Central memory CD8-positive, alpha-beta T cell (primary cell): Measurements from ENCODE around the gene TLCD4.
"Not testable (repeated sequence)": the region's sequence is repeated elsewhere in the genome, so short reads cannot be mapped to it uniquely, and the experiment has no call there.

Experiments
- ATAC-seq: fragments of 150-1000 bp; cut with Tn5 transposase; replicated peaks from 2 replicates; pipeline ENCODE4 v1.10.0; 2022; ENCODE audit warnings: mild to moderate bottlenecking, moderate FRiP score, moderate number of reproducible peaks; ENCODE audit not compliant: poor library complexity, severe bottlenecking; ENCODE audit errors: extremely low read depth
- DNase-seq, 2 donors: peaks; one replicate each; pipeline ENCODE4 v3.0.0; 2021; ENCODE audit warnings: low spot score in 2 of 2
- H3K27ac Mint-ChIP-seq: one replicate; pipeline ENCODE4 v1.8.0; 2022; ENCODE audit warnings: low read depth, mild to moderate bottlenecking, moderate library complexity, mixed read lengths
- H3K27me3 Mint-ChIP-seq: one replicate; pipeline ENCODE4 v1.8.0; 2022; ENCODE audit warnings: mixed read lengths
- H3K36me3 Mint-ChIP-seq: one replicate; pipeline ENCODE4 v1.8.0; 2022; ENCODE audit warnings: mild to moderate bottlenecking, moderate library complexity, mixed read lengths; ENCODE audit not compliant: insufficient read depth
- H3K4me1 Mint-ChIP-seq: one replicate; pipeline ENCODE4 v1.8.0; 2022; ENCODE audit warnings: mixed read lengths
- H3K4me3 Mint-ChIP-seq: one replicate; pipeline ENCODE4 v1.8.0; 2022; ENCODE audit warnings: mild to moderate bottlenecking, moderate library complexity, mixed read lengths
- H3K9me3 Mint-ChIP-seq: one replicate; pipeline ENCODE4 v1.8.0; 2022; ENCODE audit warnings: mixed read lengths

TLCD4 gene

GRCh38 chr1:95084317-95085176 lies 32.6 kb upstream of the TLCD4 start:
- Mint-ChIP-seq H3K9me3 (no peaks in the 10 kb centered on the region), H3K4me1 (no peaks in the 10 kb centered on the region), H3K27ac (no peak overlapping the region), H3K27me3 (peaks cover 45% of the 10 kb centered on the region), H3K4me3 (no peak overlapping the region), H3K36me3 (peaks cover 2% of the 10 kb centered on the region)
- DNase-seq (no peak), ATAC-seq (no peak)

- Mint-ChIP-seq H3K4me3 (no peak overlapping the region), H3K27me3 (peaks cover 47% of the 10 kb centered on the region), H3K27ac (no peak overlapping the region), H3K4me1 (no peaks in the 10 kb centered on the region), H3K36me3 (peaks cover 2% of the 10 kb centered on the region), H3K9me3 (no peaks in the 10 kb centered on the region)
- DNase-seq (no peak), ATAC-seq (no peak)
These were observed 31.8 kb upstream of the TLCD4 start for GRCh38 chr1:95085376-95085775.

DNA sequence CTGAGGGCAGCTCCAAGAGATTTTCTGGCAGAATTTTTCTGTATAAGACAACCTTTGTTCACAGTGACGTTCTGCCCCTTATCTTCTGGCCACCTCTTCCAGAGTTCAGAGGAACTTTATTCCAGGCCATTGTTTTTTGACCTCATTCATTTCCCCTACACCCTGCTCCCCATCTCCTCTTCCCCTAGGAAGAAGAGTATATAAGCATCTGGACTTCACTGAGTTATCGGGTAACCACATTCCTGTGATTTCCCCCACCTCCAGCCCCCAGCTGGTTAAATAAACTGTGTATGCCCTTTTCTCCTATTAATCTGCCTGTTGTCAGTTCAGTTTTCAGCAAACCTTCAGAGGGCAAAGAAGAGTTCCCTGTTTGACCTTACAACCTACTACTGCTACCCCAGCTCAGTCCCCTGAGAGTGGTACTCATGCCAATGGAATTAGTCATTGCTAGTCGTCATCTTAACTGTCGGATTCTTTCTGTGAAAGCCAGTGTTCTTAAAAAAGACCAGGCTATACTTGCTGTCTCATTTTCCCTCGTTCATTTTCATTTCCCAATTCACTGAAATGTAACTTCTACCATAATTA lies 30.1 kb upstream of the TLCD4 start:
- peaks cover 2% of the 10 kb centered on the region for H3K36me3 Mint-ChIP-seq
- ATAC-seq (no peak), DNase-seq (no peak)
- no peak overlapping the region for H3K27ac Mint-ChIP-seq
- H3K27me3 Mint-ChIP-seq, result peaks cover 47% of the 10 kb centered on the region
- no peak overlapping the region for H3K4me3 Mint-ChIP-seq
- H3K4me1 Mint-ChIP-seq, result no peaks in the 10 kb centered on the region
- no peaks in the 10 kb centered on the region for H3K9me3 Mint-ChIP-seq

DNA sequence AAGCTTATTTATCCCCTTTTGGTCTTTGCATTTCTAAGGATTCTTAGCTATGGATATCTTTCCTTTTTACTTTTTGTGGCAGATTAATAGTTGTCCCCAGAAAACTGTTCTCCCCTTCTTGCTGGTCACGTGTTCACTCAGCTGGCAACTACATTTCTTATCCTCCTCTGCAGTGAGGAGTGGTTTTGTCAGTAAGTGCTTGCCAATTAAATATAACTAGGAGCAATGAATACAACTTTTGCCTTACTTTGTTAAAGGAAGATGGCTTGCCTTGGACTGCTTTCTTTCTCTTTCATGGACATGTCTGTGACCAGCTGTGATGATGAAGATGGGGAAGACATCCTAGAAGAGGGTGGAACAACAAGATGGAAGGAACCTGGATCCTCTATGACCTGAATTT lies 28.9 kb upstream of the TLCD4 start:
- no peaks in the 10 kb centered on the region for H3K4me1 Mint-ChIP-seq
- peaks cover 2% of the 10 kb centered on the region for H3K36me3 Mint-ChIP-seq
- H3K27ac Mint-ChIP-seq, result no peak overlapping the region
- ATAC-seq (no peak), DNase-seq (no peak)
- H3K9me3 Mint-ChIP-seq, result no peaks in the 10 kb centered on the region
- H3K4me3 Mint-ChIP-seq, result no peak overlapping the region
- peaks cover 38% of the 10 kb centered on the region for H3K27me3 Mint-ChIP-seq

- ATAC-seq, result no peak
- Mint-ChIP-seq H3K27me3 (peaks cover 27% of the 10 kb centered on the region), H3K27ac (no peak overlapping the region)
These were observed 27.4 kb upstream of the TLCD4 start for GRCh38 chr1:95089650-95090287.

DNA sequence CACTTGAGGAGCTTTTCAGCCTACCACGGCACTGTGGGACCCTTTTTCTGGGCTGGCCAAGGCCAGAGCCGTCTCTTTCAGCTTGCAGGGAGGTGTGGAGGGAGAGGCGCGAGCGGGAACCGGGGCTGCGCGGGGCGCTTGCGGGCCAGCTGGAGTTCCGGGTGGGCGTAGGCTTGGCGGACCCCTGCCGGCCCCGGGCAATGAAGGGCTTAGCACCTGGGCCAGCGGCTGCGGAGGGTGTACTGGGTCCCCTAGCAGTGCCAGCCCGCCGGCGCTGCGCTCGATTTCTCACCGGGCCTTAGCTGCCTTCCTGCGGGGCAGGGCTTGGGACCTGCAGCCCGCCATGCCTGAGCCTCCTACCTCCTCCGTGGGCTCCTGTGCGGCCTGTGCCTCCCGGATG lies 25.9 kb upstream of the TLCD4 start:
- H3K4me1 Mint-ChIP-seq, H3K9me3 Mint-ChIP-seq, H3K36me3 Mint-ChIP-seq, H3K27ac Mint-ChIP-seq, ATAC-seq, DNase-seq, H3K4me3 Mint-ChIP-seq: not testable (repeated sequence)
- H3K27me3 Mint-ChIP-seq, result peaks cover 27% of the 10 kb centered on the region

More at GRCh38 chr1:95089650-95090287, 27.4 kb upstream of the TLCD4 start:
- H3K4me3 Mint-ChIP-seq, result no peak overlapping the region
- H3K4me1 Mint-ChIP-seq, result no peaks in the 10 kb centered on the region
- no peak for DNase-seq
- H3K9me3 Mint-ChIP-seq, result no peaks in the 10 kb centered on the region
- peaks cover 2% of the 10 kb centered on the region for H3K36me3 Mint-ChIP-seq

DNA sequence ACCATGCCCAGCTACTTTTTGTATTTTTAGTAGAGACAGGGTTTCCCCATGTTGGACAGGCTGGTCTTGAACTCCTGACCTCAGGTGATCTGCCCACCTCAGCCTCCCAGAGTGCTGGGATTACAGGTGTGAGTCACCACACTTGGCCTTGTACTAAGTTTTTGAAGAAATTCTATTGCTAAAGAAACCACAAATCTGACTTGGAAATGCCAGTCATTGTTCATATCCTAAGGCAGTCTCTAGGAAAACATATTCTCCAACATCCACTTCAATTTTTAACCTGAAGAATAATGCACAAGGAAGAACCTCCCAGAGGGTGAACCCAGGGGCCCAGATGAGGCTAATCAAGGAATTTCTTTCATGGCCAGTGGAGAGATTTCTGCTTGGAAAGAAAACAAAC lies 24.3 kb upstream of the TLCD4 start:
- H3K4me3 Mint-ChIP-seq, ATAC-seq, H3K27ac Mint-ChIP-seq, H3K36me3 Mint-ChIP-seq, DNase-seq, H3K4me1 Mint-ChIP-seq, H3K9me3 Mint-ChIP-seq: not testable (repeated sequence)
- peaks cover 34% of the 10 kb centered on the region for H3K27me3 Mint-ChIP-seq

- no peaks in the 10 kb centered on the region for H3K9me3 Mint-ChIP-seq
- no peak overlapping the region for H3K27ac Mint-ChIP-seq
- H3K36me3 Mint-ChIP-seq, result no peaks in the 10 kb centered on the region
- H3K4me3 Mint-ChIP-seq, result no peak overlapping the region
- no peak for ATAC-seq
- no peak for DNase-seq
- no peaks in the 10 kb centered on the region for H3K4me1 Mint-ChIP-seq
- peaks cover 34% of the 10 kb centered on the region for H3K27me3 Mint-ChIP-seq
These were observed 23.9 kb upstream of the TLCD4 start for GRCh38 chr1:95093296-95093695.

- no peaks in the 10 kb centered on the region for H3K36me3 Mint-ChIP-seq
- no peaks in the 10 kb centered on the region for H3K4me1 Mint-ChIP-seq
- H3K4me3 Mint-ChIP-seq, result no peak overlapping the region
- DNase-seq, result no peak
- no peak overlapping the region for H3K27ac Mint-ChIP-seq
- peaks cover 24% of the 10 kb centered on the region for H3K27me3 Mint-ChIP-seq
- no peak for ATAC-seq
- no peaks in the 10 kb centered on the region for H3K9me3 Mint-ChIP-seq
These were observed 22.2 kb upstream of the TLCD4 start for GRCh38 chr1:95094923-95095322.

DNA sequence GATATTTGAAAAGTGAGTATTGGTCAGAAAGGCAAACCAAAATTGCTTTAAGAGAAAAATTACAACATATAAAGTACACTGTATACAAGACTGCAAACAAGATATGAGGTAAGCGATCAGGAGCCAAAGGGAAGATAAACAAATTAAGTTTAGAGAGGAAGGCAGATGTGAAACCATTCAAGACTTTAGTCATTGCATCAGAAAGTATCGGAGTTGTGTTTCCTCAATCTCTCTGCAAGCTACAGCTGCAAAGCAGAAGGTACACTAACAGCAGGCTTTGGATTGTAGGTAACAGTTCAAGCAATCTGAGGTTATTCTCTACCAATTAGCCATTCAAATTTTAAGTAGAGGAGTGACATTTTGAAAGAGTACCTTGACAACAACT lies 21.3 kb upstream of the TLCD4 start:
- H3K27me3 Mint-ChIP-seq, result peaks cover 24% of the 10 kb centered on the region
- DNase-seq (no peak), ATAC-seq (no peak)
- no peaks in the 10 kb centered on the region for H3K9me3 Mint-ChIP-seq
- no peaks in the 10 kb centered on the region for H3K36me3 Mint-ChIP-seq
- H3K4me1 Mint-ChIP-seq, result no peaks in the 10 kb centered on the region
- no peak overlapping the region for H3K4me3 Mint-ChIP-seq
- H3K27ac Mint-ChIP-seq, result no peak overlapping the region

- Mint-ChIP-seq H3K4me3 (no peak overlapping the region), H3K4me1 (no peaks in the 10 kb centered on the region), H3K36me3 (no peaks in the 10 kb centered on the region), H3K27me3 (peaks cover 24% of the 10 kb centered on the region), H3K27ac (no peak overlapping the region), H3K9me3 (no peaks in the 10 kb centered on the region)
- DNase-seq, result no peak
- ATAC-seq, result no peak
These were observed 20.8 kb upstream of the TLCD4 start for GRCh38 chr1:95096218-95096841.

- Mint-ChIP-seq H3K9me3 (no peaks in the 10 kb centered on the region), H3K27ac (no peak overlapping the region), H3K36me3 (no peaks in the 10 kb centered on the region), H3K4me1 (no peaks in the 10 kb centered on the region), H3K27me3 (peaks cover 24% of the 10 kb centered on the region), H3K4me3 (no peak overlapping the region)
- no peak for ATAC-seq
- DNase-seq, result no peak
These were observed 19.7 kb upstream of the TLCD4 start for GRCh38 chr1:95097426-95097825.
